GM12878 (cell line): ENCODE data around the gene UBXN6. TPM values are rescaled to one million over a fixed set of nuclear protein-coding genes. Genes with fewer than 3 reads are reported as not detected.
A peak's percentile ranks its signal among the peaks of the same experiment; 100 is the strongest.

Experiments
- ATAC-seq: fragments of 200-7000 bp; cut with Tn5 transposase; 3 replicates; pipeline ENCODE4 v1.9.1; 2020; ENCODE audit warnings: mild to moderate bottlenecking, moderate library complexity
- BruUV-seq: library from RNA; stranded (reverse); fragments of 400-500 nt; replicated peaks from 2 replicates; lab custom pipeline; 2021; lab: Mats Ljungman, UMichigan
- CTCF ChIA-PET: fragments of 300-600 bp; sonication (Branson Sonifier 250); formaldehyde crosslinking; extraction: SDS; loops from one replicate; lab custom pipeline; 2021; ENCODE audit warnings: inconsistent platforms; lab: Yijun Ruan, JAX
- POLR2A ChIA-PET: fragments of 350-600 bp; formaldehyde crosslinking; extraction: SDS; loops from one replicate; lab custom pipeline; 2021; ENCODE audit warnings: inconsistent platforms; lab: Charles Lee
- RAD21 ChIA-PET: fragments of 300-600 bp; sonication (Branson Sonifier 250); formaldehyde crosslinking; loops from one replicate; lab custom pipeline; 2023; ENCODE audit warnings: antibody characterized with exemption; ENCODE audit not compliant: unreplicated experiment; lab: Charles Lee
- SMC1A ChIA-PET: fragments of 300-600 bp; sonication (Branson Sonifier 250); formaldehyde crosslinking; loops from one replicate; lab custom pipeline; 2023; ENCODE audit not compliant: unreplicated experiment, uncharacterized antibody; lab: Charles Lee
- DNase-seq: peaks from one replicate; pipeline ENCODE4 v3.0.0-alpha.2; 2011; ENCODE audit warnings: low read depth, low spot score
- FAIRE-seq: peaks from 3 replicates; lab custom pipeline; 2011; peaks lifted over from hg19 to GRCh38; lab: Jason Lieb, UNC
- H2AFZ ChIP-seq: 2 replicates; pipeline ENCODE4 v1.6.0; 2011; ENCODE audit warnings: low read depth, low read length, control low read depth; ENCODE audit not compliant: control insufficient read depth
- H3K27ac ChIP-seq: 2 replicates; pipeline ENCODE4 v1.5.1; 2011; ENCODE audit warnings: control low read depth; ENCODE audit not compliant: control insufficient read depth, insufficient read depth
- H3K27me3 ChIP-seq, 2 experiments: replicated peaks in 1 of 2; 2 replicates each; pipeline versions ENCODE4 v1.6.0 to v1.6.1; 2011; ENCODE audit warnings: low read length in 1 of 2; ENCODE audit not compliant: control insufficient read depth in 2 of 2, insufficient read depth in 2 of 2
- H3K36me3 ChIP-seq, 2 experiments: 2 replicates each; pipeline ENCODE4 v1.5.1; 2011; ENCODE audit warnings: low read length in 1 of 2; ENCODE audit not compliant: control insufficient read depth in 2 of 2, insufficient read depth in 2 of 2
- H3K4me1 ChIP-seq: 2 replicates; pipeline ENCODE4 v1.6.1; 2011; ENCODE audit warnings: mild to moderate bottlenecking, low read length, moderate library complexity, mixed read lengths; ENCODE audit not compliant: control insufficient read depth, insufficient read depth
- H3K4me2 ChIP-seq: 2 replicates; pipeline ENCODE4 v1.6.0; 2011; ENCODE audit warnings: control low read depth; ENCODE audit not compliant: control insufficient read depth, insufficient read depth
- H3K4me3 ChIP-seq: fragments of 200-600 bp; sonication (generic); 2 replicates; pipeline ENCODE4 v1.5.1; 2016
- H3K79me2 ChIP-seq: 2 replicates; pipeline ENCODE4 v1.6.0; 2011; ENCODE audit warnings: low read length; ENCODE audit not compliant: control insufficient read depth, insufficient read depth
- H3K9ac ChIP-seq: 2 replicates; pipeline ENCODE4 v1.8.0; 2011; ENCODE audit warnings: low read length, control low read depth, mixed read lengths; ENCODE audit not compliant: control insufficient read depth, insufficient read depth
- H3K9me3 ChIP-seq: replicated peaks from 3 replicates; pipeline ENCODE4 v1.5.1; 2011; ENCODE audit warnings: mild to moderate bottlenecking, low read length; ENCODE audit not compliant: control insufficient read depth, insufficient read depth
- H4K20me1 ChIP-seq: 2 replicates; pipeline ENCODE4 v1.6.0; 2011; ENCODE audit not compliant: control insufficient read depth, insufficient read depth
- ATF7 ChIP-seq: fragments of 450-650 bp; IDR thresholded peaks from 2 replicates; pipeline ENCODE4 v1.6.1; 2016; ENCODE audit warnings: low read depth, mild to moderate bottlenecking
- CBFB ChIP-seq: IDR thresholded peaks from 2 replicates; pipeline ENCODE4 v1.6.1; 2016; ENCODE audit warnings: antibody characterized with exemption, low read depth
- CEBPZ ChIP-seq: fragments of 150-350 bp; IDR thresholded peaks from 2 replicates; pipeline ENCODE4 v1.6.1; 2016; ENCODE audit warnings: low read depth, low read length
- IRF5 ChIP-seq: fragments of 450-650 bp; IDR thresholded peaks from 2 replicates; pipeline ENCODE4 v1.6.1; 2017; ENCODE audit warnings: borderline replicate concordance
- MEF2B ChIP-seq: fragments of 450-650 bp; IDR thresholded peaks from 2 replicates; pipeline ENCODE4 v1.6.1; 2018; ENCODE audit warnings: mild to moderate bottlenecking, moderate library complexity; ENCODE audit not compliant: partially characterized antibody, poor library complexity, severe bottlenecking
- MLLT1 ChIP-seq: fragments of 450-650 bp; IDR thresholded peaks from 2 replicates; pipeline ENCODE4 v1.6.1; 2016; ENCODE audit warnings: mild to moderate bottlenecking
- POLR2A ChIP-seq: IDR thresholded peaks from 2 replicates; pipeline ENCODE4 v1.6.1; 2011; ENCODE audit warnings: low read depth, mild to moderate bottlenecking, low read length
- POLR2AphosphoS5 ChIP-seq: IDR thresholded peaks from 2 replicates; pipeline ENCODE4 v1.6.1; 2011; ENCODE audit warnings: mild to moderate bottlenecking, low read length, inconsistent platforms
- RBBP5 ChIP-seq: fragments of 200-600 bp; sonication (generic); conservative IDR thresholded peaks from 2 replicates; pipeline ENCODE4 v1.6.1; 2016
- ZBTB11 ChIP-seq: fragments of 450-650 bp; formaldehyde crosslinking; IDR thresholded peaks from 2 replicates; pipeline ENCODE4 v1.5.0; 2022; ENCODE audit warnings: mild to moderate bottlenecking, missing genetic modification characterization
- ZNF24 ChIP-seq: fragments of 450-650 bp; IDR thresholded peaks from 2 replicates; pipeline ENCODE4 v1.6.1; 2017; ENCODE audit warnings: antibody characterized with exemption, mild to moderate bottlenecking
- WGBS: methylation state at CpG from one replicate; pipeline ENCODE4 v1.1.6; 2016; ENCODE audit warnings: low lambda C conversion rate; ENCODE audit not compliant: insufficient replicate concordance, insufficient coverage; ENCODE audit errors: missing lambda C conversion rate; 5-methylcytosine and 5-hydroxymethylcytosine counted together
- in situ Hi-C: fragments of 300-500 bp; cut with MboI; formaldehyde crosslinking; loops from 9 replicates; pipeline ENCODE4 v1.14.3; 2018; ENCODE audit warnings: mixed read lengths
- intact Hi-C: fragments of 100-400 bp; cut with micrococcal nuclease; formaldehyde crosslinking; loops from one replicate; pipeline ENCODE4 v1.14.2; 2022; ENCODE audit not compliant: unreplicated experiment
- polyA plus RNA-seq, 11 experiments: library from polyadenylated mRNA; depleted of rRNA in 4 of 11; unstranded in 6 of 11; stranded (reverse) in 5 of 11; fragments of >200 nt; fragmentation: Nextera tagmentation in 4 of 11; fragmentation: Illumina TruSeq in 1 of 11; extraction: Ambion mirVana in 4 of 11; extraction: Trizol in 1 of 11; gene quantifications; 1 replicate in 1 of 11; 2 replicates in 10 of 11; pipeline versions ENCODE4 v1.2.1 to v1.2.3, GENCODE V29; 2011 to 2016; ENCODE audit warnings: inconsistent platforms in 2 of 11, missing spikeins in 2 of 11, low read depth in 1 of 11
- total RNA-seq, 4 experiments: library from RNA; depleted of rRNA in 3 of 4; stranded (reverse); fragments of >200 nt in 3 of 4; fragmentation: Illumina TruSeq in 1 of 4; extraction: Trizol in 1 of 4; gene quantifications; 2 replicates each; pipeline versions ENCODE4 v1.2.1 to v1.2.3, GENCODE V29; 2013 to 2021

UBXN6 gene
- total and polyA plus RNA-seq, 10 of the 15 experiments (the other 5 are each of a cell fraction or from before 2014, with no cell fraction given): 0.47 to 50.8 (median 13.0) TPM

GRCh38 chr19:4401769-4402170 is 55.8 kb downstream of the UBXN6 start (continued):
- no peak for TF ChIP-seq ZBTB11 (CRISPR knock-in tag)
- TF ChIP-seq MEF2B: no peak
- no peak for TF ChIP-seq POLR2AphosphoS5

GRCh38 chr19:4400135-4400936 is 57.3 kb downstream of the UBXN6 start, which contains the start of gene SH3GL1:
Gene SH3GL1, minus strand, starts transcription at chr19:4400547. Its CDS starts 179 bp downstream, at chr19:4400368.
- Histone ChIP-seq H3K9me3 (no peaks in the 10 kb centered on the region), H3K4me1 (peaks cover 3% of the 10 kb centered on the region; the same call in 1 of the 2 replicates), H3K9ac (peak within 1 kb of the TSS; percentile 80), H3K4me3 (peak within 1 kb of the TSS; percentile 81), H3K27me3 (no peaks in the 10 kb centered on the region), H3K4me2 (peak within 1 kb of the TSS; percentile 52), H4K20me1 (peaks cover 3% of the 10 kb centered on the region; the same call in 1 of the 2 replicates), H3K36me3 (peaks cover 2 to 7% of the 10 kb centered on the region in 2 experiments; a peak in 3 of 4 replicates), H3K27ac (peak within 1 kb of the TSS; percentile 92), H2AFZ (peak within 1 kb of the TSS; percentile 33), H3K79me2 (peaks cover 76% of the 10 kb centered on the region)
- no TSS peak for BruUV-seq
- RAD21 ChIA-PET: interaction anchor here (0.6 to 1.4 kb wide), 5 partner anchors 18 to 70 kb away, joined by 3 to 13 read pairs (median 4); partner anchors contain the start of gene MPND
- peak; percentile 48 for DNase-seq
- in situ Hi-C loops (no loop called here), intact Hi-C loops (loop anchor here (1.0 to 5.0 kb wide), 3 partner anchors 31 to 413 kb away; partner anchors contain the start of gene EEF2)
- FAIRE-seq: peak; percentile 88
- 2% methylated on average over 67 of the region's 90 CpGs for WGBS
- CTCF ChIA-PET: interaction anchor here (0.6 to 1.4 kb wide), 9 partner anchors 18 to 134 kb away, joined by 3 to 16 read pairs (median 5); partner anchors contain the start of genes HDGFL2 and MPND
- SMC1A ChIA-PET: interaction anchor here (0.6 to 2.9 kb wide), 4 partner anchors 25 to 116 kb away, joined by 3 to 13 read pairs (median 8); partner anchors contain the start of gene MPND
- POLR2A ChIA-PET: interaction anchor here (0.6 to 1.6 kb wide), 4 partner anchors 20 to 34 kb away, joined by 3 to 11 read pairs (median 6); no protein-coding TSS in a partner anchor
- ATAC-seq: peak; percentile 57
- TF ChIP-seq MLLT1: no peak
- peak; percentile 80 for TF ChIP-seq POLR2A
- peak; percentile 78 for TF ChIP-seq ZNF24
- TF ChIP-seq IRF5: no peak
- peak; percentile 49; the same call in 1 of the 2 replicates for TF ChIP-seq ATF7
- TF ChIP-seq RBBP5: no peak
- no peak for TF ChIP-seq CEBPZ
- no peak for TF ChIP-seq CBFB
